Loucy (cell line): Measurements from ENCODE around the gene PTCH2.

Source experiments
- EZH2phosphoT487 ChIP-seq: fragments of 200-600 bp; IDR thresholded peaks from 2 replicates; pipeline ENCODE4 v1.6.1; 2018; ENCODE audit warnings: antibody characterized with exemption, mild to moderate bottlenecking, moderate library complexity, borderline replicate concordance
- TF ChIP-seq, protein P1 (sequence below): fragments of 200-600 bp; sonication (generic); conservative IDR thresholded peaks from 2 replicates; pipeline ENCODE4 v1.5.1; 2014; ENCODE audit warnings: mild to moderate bottlenecking, antibody characterized with exemption, low read length

DNA sequence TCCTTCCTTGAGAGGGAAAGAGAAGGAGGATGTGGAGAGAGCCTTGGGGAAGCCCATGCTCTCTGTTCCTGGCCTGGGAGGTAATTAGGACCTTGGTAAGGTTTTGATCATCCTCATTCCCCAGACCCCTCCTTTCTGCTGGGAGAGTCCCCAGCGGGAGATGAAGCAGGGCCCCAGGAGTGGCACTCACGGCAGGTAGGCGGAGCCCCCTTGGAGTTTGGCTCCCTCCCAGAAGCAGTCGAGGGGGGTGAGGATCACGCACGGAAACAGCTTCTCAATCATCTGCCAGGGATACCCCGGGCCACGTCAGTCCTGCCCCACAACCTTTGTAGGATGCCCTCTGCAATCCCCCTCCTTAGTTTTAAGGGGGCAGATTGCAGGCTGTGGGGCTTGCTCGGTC is 11.5 kb downstream of the PTCH2 start:
- TF ChIP-seq, protein P1, sequence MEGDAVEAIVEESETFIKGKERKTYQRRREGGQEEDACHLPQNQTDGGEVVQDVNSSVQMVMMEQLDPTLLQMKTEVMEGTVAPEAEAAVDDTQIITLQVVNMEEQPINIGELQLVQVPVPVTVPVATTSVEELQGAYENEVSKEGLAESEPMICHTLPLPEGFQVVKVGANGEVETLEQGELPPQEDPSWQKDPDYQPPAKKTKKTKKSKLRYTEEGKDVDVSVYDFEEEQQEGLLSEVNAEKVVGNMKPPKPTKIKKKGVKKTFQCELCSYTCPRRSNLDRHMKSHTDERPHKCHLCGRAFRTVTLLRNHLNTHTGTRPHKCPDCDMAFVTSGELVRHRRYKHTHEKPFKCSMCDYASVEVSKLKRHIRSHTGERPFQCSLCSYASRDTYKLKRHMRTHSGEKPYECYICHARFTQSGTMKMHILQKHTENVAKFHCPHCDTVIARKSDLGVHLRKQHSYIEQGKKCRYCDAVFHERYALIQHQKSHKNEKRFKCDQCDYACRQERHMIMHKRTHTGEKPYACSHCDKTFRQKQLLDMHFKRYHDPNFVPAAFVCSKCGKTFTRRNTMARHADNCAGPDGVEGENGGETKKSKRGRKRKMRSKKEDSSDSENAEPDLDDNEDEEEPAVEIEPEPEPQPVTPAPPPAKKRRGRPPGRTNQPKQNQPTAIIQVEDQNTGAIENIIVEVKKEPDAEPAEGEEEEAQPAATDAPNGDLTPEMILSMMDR: no peak
- TF ChIP-seq EZH2phosphoT487: no peak
